NCI-H524 treated with DMSO at 0.1 percent for 48 hours (cell line): ENCODE measurements around the gene CCT4.
A peak's percentile ranks its signal among the peaks of the same experiment; 100 is the strongest.
"Not testable (repeated sequence)": the region's sequence is repeated elsewhere in the genome, so short reads cannot be mapped to it uniquely, and the experiment has no call there.

Source experiments
- DNase-seq: peaks from one replicate; lab custom pipeline; 2025; lab: John Stamatoyannopoulos, UW

CCT4 gene

GRCh38 chr2:61888267-61889055 is at the start of gene CCT4:
TSS of gene CCT4 (minus strand) at chr2:61888656. CDS start at chr2:61888507, 149 bp downstream.
- peak; percentile 54 for DNase-seq

- DNase-seq: no peak
Measured at GRCh38 chr2:61937886-61938285, 49.4 kb upstream of the CCT4 start.

- DNase-seq: no peak
Measured at GRCh38 chr2:61937098-61937497, 48.6 kb upstream of the CCT4 start.

GRCh38 chr2:61928826-61929461 is 40.5 kb upstream of the CCT4 start:
- no peak for DNase-seq

- no peak for DNase-seq
Measured at GRCh38 chr2:61926531-61927477, 38.3 kb upstream of the CCT4 start.

- DNase-seq: no peak
Measured at GRCh38 chr2:61924895-61925663, 36.6 kb upstream of the CCT4 start.

GRCh38 chr2:61922714-61923113 is 34.3 kb upstream of the CCT4 start:
- no peak for DNase-seq

- no peak for DNase-seq
Measured at GRCh38 chr2:61920548-61920947, 32.1 kb upstream of the CCT4 start.

GRCh38 chr2:61914794-61915193 is 26.3 kb upstream of the CCT4 start:
- not testable (repeated sequence) for DNase-seq

GRCh38 chr2:61911510-61911909 is 23.1 kb upstream of the CCT4 start:
- no peak for DNase-seq

- no peak for DNase-seq
Measured at GRCh38 chr2:61910603-61911002, 22.1 kb upstream of the CCT4 start.

GRCh38 chr2:61909116-61909515 is 20.7 kb upstream of the CCT4 start:
- no peak for DNase-seq

GRCh38 chr2:61906186-61906470 is 17.7 kb upstream of the CCT4 start:
- no peak for DNase-seq

GRCh38 chr2:61905372-61906185 is 17.1 kb upstream of the CCT4 start, which contains the start of gene COMMD1:
TSS of gene COMMD1 (plus strand) at chr2:61905674. CDS start at chr2:61905679, 5 bp downstream.
- no peak for DNase-seq

- DNase-seq: no peak
Measured at GRCh38 chr2:61900281-61900680, 11.8 kb upstream of the CCT4 start.

GRCh38 chr2:61898810-61899209 is 10.4 kb upstream of the CCT4 start:
- no peak for DNase-seq

GRCh38 chr2:61887717-61888266 is 664 bp downstream of the CCT4 start:
- DNase-seq: no peak

- no peak for DNase-seq
Measured at GRCh38 chr2:61885896-61886603, 2.4 kb downstream of the CCT4 start.

- no peak for DNase-seq
Measured at GRCh38 chr2:61882850-61883249, 5.6 kb downstream of the CCT4 start.

- not testable (repeated sequence) for DNase-seq
Measured at GRCh38 chr2:61879351-61879750, 9.1 kb downstream of the CCT4 start.
